NCI-H2081 treated with DMSO at 0.1 percent for 48 hours (cell line): ENCODE results near the gene ZNF831.

Experiments used
- DNase-seq: peaks from one replicate; lab custom pipeline; 2025; lab: John Stamatoyannopoulos, UW

ZNF831 gene

GRCh38 chr20:59163631-59164530 lies at the start of gene ZNF831:
ZNF831 (plus strand) TSS chr20:59163821; CDS start chr20:59191020, 27,199 bp downstream.
- DNase-seq, result no peak

GRCh38 chr20:59117526-59117925 lies 46.1 kb upstream of the ZNF831 start:
- no peak for DNase-seq

- DNase-seq, result no peak
Measured at GRCh38 chr20:59118855-59119254, 44.8 kb upstream of the ZNF831 start.

- DNase-seq, result no peak
Measured at GRCh38 chr20:59120491-59120890, 43.1 kb upstream of the ZNF831 start.

GRCh38 chr20:59120919-59121318 lies 42.7 kb upstream of the ZNF831 start:
- no peak for DNase-seq

- DNase-seq, result no peak
Measured at GRCh38 chr20:59121714-59122565, 41.7 kb upstream of the ZNF831 start.

- DNase-seq, result no peak
Measured at GRCh38 chr20:59122566-59122919, 41.1 kb upstream of the ZNF831 start.

- DNase-seq, result no peak
Measured at GRCh38 chr20:59123011-59123677, 40.5 kb upstream of the ZNF831 start.

- no peak for DNase-seq
Measured at GRCh38 chr20:59123678-59124255, 39.9 kb upstream of the ZNF831 start.

GRCh38 chr20:59124296-59125029 lies 39.2 kb upstream of the ZNF831 start:
- DNase-seq, result no peak

GRCh38 chr20:59125332-59125731 lies 38.3 kb upstream of the ZNF831 start:
- no peak for DNase-seq

- no peak for DNase-seq
Measured at GRCh38 chr20:59125836-59126235, 37.8 kb upstream of the ZNF831 start.

GRCh38 chr20:59127839-59128238 lies 35.8 kb upstream of the ZNF831 start:
- no peak for DNase-seq

GRCh38 chr20:59131551-59132285 lies 31.9 kb upstream of the ZNF831 start:
- no peak for DNase-seq

- DNase-seq, result no peak
Measured at GRCh38 chr20:59134182-59134581, 29.4 kb upstream of the ZNF831 start.

GRCh38 chr20:59135093-59135492 lies 28.5 kb upstream of the ZNF831 start:
- DNase-seq, result no peak

- DNase-seq, result no peak
Measured at GRCh38 chr20:59136027-59136426, 27.6 kb upstream of the ZNF831 start.

- no peak for DNase-seq
Measured at GRCh38 chr20:59137532-59137931, 26.1 kb upstream of the ZNF831 start.

- no peak for DNase-seq
Measured at GRCh38 chr20:59138114-59138748, 25.4 kb upstream of the ZNF831 start.

GRCh38 chr20:59139998-59140397 lies 23.6 kb upstream of the ZNF831 start:
- no peak for DNase-seq
